GM18511 (cell line): Measurements from ENCODE around the gene PRRC2B.
"Not testable (repeated sequence)": the region's sequence is repeated elsewhere in the genome, so short reads cannot be mapped to it uniquely, and the experiment has no call there.

Experiments used
- ATAC-seq: cut with Tn5 transposase; IDR thresholded peaks from one replicate; pipeline ENCODE4 v1.9.1; 2021; ENCODE audit warnings: mild to moderate bottlenecking, moderate library complexity; ENCODE audit not compliant: unreplicated experiment

Gene PRRC2B

GRCh38 chr9:131432597-131433301, 38.9 kb downstream of the PRRC2B start:
- ATAC-seq: no peak

DNA sequence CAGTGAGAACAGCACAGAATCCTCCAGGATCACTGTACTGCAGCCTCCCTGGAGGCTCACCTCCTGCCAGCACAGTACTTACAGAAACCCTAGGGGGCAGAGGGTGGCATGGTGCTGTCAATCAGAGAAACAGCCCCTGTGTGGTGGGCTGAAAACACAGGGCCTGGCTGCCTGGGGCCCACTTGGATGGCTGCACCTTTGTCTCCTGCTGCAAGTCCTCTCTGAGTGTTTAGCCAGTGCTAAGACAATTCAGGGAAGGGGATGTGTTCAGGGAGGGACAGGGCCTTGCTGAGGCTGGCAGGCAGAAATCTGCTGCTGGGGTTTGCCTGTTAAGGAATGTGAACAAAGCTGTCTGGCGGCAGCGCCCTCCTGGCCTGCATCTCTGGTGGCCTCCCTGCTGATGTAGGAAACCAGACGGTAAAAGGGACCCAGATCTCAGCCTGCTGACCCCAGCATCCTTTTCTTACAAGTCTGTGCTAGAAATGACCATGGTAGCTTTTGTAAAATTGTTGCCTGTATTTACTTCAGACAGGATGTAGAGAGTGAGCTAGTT, 39.5 kb downstream of the PRRC2B start:
- no peak for ATAC-seq

- no peak for ATAC-seq
Measured at GRCh38 chr9:131434673-131435072, 40.8 kb downstream of the PRRC2B start.

DNA sequence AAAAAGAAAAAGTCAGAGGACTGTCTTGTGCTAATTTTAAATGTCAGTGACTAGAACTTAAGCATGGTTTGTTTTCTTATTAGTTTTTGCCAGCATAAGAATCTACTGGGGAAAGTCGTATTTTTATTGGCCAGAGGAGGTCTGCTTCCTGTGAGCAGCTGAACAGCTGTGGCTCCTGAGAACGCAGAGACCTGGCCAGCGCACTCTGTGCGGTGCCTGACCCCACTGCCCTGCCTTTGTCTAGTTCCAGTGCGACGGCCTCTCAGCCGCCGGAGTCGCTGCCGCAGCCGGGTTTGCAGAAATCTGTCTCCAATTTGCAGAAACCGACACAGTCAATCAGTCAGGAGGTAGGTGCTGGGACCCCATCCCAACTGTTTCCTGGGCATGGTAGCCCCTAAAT, 42.5 kb downstream of the PRRC2B start:
- ATAC-seq: no peak

DNA sequence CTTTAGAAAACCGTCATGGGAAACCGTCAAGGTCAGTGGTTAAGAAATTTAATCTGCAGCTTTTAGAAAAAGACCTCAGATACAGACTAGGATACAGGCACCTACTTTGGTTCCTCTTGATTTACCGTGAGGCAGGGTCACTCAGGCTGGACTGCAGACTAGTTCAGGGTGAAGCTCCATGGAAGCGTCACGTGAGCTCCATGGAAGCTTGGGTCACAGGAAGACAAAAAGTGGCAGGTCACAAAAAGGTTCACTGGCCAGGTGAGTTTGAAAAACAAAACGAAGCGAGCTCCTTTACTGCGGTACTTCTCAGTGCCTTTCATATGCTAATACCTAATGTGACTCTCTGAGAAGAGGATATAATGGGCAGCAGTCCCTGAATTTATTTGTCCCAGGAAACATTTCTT, 43.0 kb downstream of the PRRC2B start:
- no peak for ATAC-seq

GRCh38 chr9:131438190-131438589, 44.3 kb downstream of the PRRC2B start:
- no peak for ATAC-seq

- ATAC-seq: no peak
Measured at GRCh38 chr9:131439224-131439623, 45.3 kb downstream of the PRRC2B start.

DNA sequence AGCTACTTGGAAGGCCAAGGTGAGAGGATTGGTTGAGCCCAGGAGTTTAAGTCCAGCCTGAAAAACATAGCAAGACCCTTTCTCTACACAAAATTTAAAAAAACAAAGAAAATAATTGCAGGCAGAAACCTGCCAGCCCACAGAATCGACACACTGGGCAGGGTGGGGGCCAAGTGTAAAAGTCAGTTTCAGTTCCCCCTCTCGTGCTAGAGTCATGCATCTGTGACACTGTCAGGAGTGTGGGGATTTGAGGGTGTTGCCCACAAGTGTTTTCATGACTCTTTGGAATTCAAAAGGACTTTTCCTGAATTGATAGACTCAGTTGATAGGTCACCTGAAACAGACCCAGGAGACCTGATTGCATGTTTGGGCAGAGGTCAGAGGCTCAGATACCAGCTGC, 47.6 kb downstream of the PRRC2B start:
- ATAC-seq: no peak

- no peak for ATAC-seq
Measured at GRCh38 chr9:131442351-131442750, 48.5 kb downstream of the PRRC2B start.

GRCh38 chr9:131443648-131444047, 49.8 kb downstream of the PRRC2B start:
- ATAC-seq: no peak

GRCh38 chr9:131446276-131446675, 52.4 kb downstream of the PRRC2B start:
- no peak for ATAC-seq

GRCh38 chr9:131447148-131447547, 53.3 kb downstream of the PRRC2B start:
- no peak for ATAC-seq

DNA sequence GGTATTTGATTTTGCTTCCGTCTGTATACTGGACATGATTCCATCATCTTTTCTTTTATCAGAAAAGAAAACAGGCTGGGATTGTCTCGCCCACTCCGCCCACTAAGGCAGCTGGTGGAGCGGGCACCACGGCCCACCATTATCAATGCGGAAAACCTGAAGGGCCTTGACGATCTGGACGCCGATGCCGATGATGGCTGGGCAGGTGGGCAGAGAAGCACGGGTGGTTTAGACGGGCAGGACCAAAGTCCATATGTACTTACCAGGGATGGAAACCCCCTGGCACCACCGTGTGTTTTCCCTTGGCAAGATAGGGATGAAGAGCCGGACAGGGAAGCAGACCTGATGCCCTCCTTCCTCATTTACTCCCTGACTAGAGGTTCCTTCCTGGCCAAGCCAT, 53.7 kb downstream of the PRRC2B start:
- no peak for ATAC-seq

- ATAC-seq: no peak
Measured at GRCh38 chr9:131448818-131449217, 54.9 kb downstream of the PRRC2B start.

DNA sequence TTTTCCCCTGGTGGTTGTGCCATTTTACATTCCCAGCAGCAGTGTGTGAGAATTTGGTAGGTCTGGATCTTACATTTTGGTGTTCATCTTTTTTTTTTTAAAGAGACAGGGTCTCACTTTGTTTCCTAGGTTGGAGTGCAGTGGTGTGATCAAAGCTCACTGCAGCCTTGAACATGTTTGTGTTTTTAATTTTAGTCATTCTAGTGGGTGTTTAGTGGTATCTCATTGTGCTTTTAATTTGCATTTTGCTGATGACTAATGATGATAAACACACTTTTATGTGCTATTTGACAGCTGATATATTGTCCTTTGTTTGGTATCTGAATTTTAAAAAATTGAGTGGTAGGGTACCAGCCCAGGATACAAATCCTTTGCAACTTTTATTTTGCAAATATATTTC, 55.4 kb downstream of the PRRC2B start:
- no peak for ATAC-seq

DNA sequence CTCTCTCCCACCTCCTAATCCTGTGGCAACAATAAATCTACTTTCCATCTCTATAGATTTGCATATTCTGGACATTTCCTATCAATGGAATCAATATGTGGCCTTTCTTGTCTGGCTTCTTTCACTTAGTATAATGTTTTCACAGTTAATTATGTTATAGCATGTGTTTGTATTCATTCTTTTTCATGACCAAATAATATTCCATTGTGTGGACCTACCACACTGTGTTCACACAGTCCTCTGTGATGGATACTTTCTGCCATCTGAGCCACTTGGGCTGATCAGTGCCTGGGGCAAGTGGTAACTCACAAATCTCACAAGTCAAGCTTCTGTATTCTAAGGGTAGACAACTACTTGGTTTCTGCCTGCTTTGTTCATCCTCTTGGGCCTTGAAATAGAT, 60.1 kb downstream of the PRRC2B start:
- no peak for ATAC-seq

DNA sequence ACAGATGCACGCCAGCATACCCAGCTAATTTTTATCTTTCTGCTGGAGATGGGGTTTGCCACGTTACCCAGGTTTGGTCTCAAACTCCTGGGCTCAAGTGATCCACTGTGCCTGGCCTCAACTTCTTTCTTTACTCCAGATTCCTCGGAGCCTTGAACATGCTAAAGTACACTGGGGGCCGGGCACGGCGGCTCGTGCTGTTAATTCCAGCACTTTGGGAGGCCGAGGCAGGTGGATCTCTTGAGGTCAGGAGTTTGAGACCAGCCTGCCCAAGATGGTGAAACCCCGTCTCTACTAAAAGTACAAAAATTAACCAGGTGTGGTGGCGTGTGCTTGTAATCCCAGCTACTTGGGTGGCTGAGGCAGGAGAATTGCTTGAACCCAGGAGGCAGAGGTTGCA, 61.8 kb downstream of the PRRC2B start:
- not testable (repeated sequence) for ATAC-seq

DNA sequence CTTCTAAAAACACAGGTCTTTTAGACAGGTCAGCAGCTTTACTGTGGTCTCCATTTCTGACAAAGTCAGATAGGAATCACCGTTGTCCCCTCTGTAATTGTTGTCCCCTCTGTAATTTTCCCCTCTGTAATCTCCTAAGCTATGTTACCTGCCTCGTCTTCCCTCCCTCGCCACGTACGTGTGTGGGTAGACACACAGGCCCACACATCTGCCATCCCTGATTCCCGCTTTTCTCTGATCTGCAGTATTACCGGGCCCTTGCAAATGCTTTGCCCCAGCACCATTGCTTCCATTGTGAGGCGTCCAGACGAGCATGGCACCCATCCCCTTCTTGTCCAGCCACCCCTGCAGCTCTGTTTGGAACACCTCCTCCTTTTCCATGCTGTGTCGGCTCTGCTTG, 63.9 kb downstream of the PRRC2B start:
- no peak for ATAC-seq

- ATAC-seq: no peak
Measured at GRCh38 chr9:131459056-131459455, 65.2 kb downstream of the PRRC2B start.

DNA sequence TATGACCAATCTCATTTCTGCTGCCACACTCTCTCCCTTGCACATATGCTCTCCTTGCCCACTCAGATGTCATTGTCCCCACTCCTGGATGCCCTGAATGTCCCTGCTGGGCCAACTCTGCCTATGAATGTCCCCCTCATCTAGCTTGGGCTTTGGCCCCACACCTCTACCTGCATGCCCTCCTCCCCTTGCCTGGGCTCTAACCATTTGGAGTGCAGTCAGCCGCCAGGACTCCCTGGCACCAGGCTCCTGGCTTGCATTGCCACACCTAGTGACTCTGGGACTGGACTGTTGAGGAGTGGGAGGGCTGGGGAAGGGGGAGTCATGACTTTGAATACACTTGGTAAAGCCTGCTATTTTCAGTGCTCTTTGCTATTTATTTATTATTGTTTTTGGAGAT, 67.3 kb downstream of the PRRC2B start:
- ATAC-seq: no peak

GRCh38 chr9:131464354-131465000, 70.6 kb downstream of the PRRC2B start:
- ATAC-seq: no peak

DNA sequence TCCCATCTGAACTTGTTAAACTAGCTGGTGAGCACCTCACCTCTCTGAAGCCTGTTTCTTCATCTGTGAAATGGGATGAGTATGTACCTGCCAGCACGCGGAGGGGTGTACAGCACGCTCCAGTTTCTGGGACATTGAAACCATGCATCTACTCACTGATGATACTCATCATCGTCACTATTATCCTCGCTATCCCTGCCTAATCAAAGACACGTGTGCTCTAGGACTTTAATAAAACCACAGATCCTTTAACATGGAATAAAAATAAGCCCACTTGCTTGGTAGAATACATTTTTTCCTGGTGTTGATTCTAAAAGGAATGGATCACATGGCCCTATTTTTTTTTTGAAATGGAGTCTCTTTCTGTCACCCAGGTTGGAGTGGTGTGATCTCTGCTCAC, 71.5 kb downstream of the PRRC2B start:
- ATAC-seq: no peak
